Stimulated activated CD8-positive, alpha-beta memory T cell treated with anti-CD3 and anti-CD28 coated beads, Interleukin-12 subunit alpha, Interleukin-12 subunit beta, amount 100 ng/mL, for 24 hours (primary cell): ENCODE measurements around the gene EPS8L3.
"Not testable (repeated sequence)": the region's sequence is repeated elsewhere in the genome, so short reads cannot be mapped to it uniquely, and the experiment has no call there.

Source experiments
- DNase-seq: peaks from one replicate; pipeline ENCODE4 v3.0.0-alpha.2; 2020; ENCODE audit errors: extremely low read depth

The EPS8L3 gene

GRCh38 chr1:109764561-109765482 is 1.1 kb upstream of the EPS8L3 start:
- DNase-seq, result no peak

GRCh38 chr1:109762821-109763645 is 690 bp downstream of the EPS8L3 start:
- no peak for DNase-seq

GRCh38 chr1:109762039-109762585 is 1.6 kb downstream of the EPS8L3 start:
- no peak for DNase-seq

- DNase-seq, result no peak
Measured at GRCh38 chr1:109761227-109762038, 2.3 kb downstream of the EPS8L3 start.

- no peak for DNase-seq
Measured at GRCh38 chr1:109760581-109761226, 3.0 kb downstream of the EPS8L3 start.

- DNase-seq, result no peak
Measured at GRCh38 chr1:109759513-109760334, 4.0 kb downstream of the EPS8L3 start.

GRCh38 chr1:109757936-109758786 is 5.6 kb downstream of the EPS8L3 start:
- DNase-seq, result no peak

GRCh38 chr1:109756848-109757521 is 6.7 kb downstream of the EPS8L3 start:
- no peak for DNase-seq

GRCh38 chr1:109756325-109756724 is 7.4 kb downstream of the EPS8L3 start:
- not testable (repeated sequence) for DNase-seq

- no peak for DNase-seq
Measured at GRCh38 chr1:109754738-109755137, 9.0 kb downstream of the EPS8L3 start.

- DNase-seq, result no peak
Measured at GRCh38 chr1:109751531-109752260, 12.0 kb downstream of the EPS8L3 start.

GRCh38 chr1:109750920-109751319 is 12.8 kb downstream of the EPS8L3 start:
- no peak for DNase-seq

GRCh38 chr1:109750241-109750882 is 13.4 kb downstream of the EPS8L3 start:
- no peak for DNase-seq

GRCh38 chr1:109749221-109749620 is 14.5 kb downstream of the EPS8L3 start:
- no peak for DNase-seq

GRCh38 chr1:109748311-109748710 is 15.4 kb downstream of the EPS8L3 start:
- not testable (repeated sequence) for DNase-seq

- no peak for DNase-seq
Measured at GRCh38 chr1:109740615-109741373, 22.9 kb downstream of the EPS8L3 start, which contains the start of gene GSTM3. GSTM3 (minus strand) TSS chr1:109741038; CDS start chr1:109740287, 751 bp downstream.
